Measurements from ENCODE around the gene AGGF1. TPM values are rescaled to one million over a fixed set of nuclear protein-coding genes. Genes with fewer than 3 reads are reported as not detected.

The AGGF1 gene
- total RNA-seq, 4 donors from 2014 or later: 12.0 to 20.1 (median 16.4) TPM

DNA sequence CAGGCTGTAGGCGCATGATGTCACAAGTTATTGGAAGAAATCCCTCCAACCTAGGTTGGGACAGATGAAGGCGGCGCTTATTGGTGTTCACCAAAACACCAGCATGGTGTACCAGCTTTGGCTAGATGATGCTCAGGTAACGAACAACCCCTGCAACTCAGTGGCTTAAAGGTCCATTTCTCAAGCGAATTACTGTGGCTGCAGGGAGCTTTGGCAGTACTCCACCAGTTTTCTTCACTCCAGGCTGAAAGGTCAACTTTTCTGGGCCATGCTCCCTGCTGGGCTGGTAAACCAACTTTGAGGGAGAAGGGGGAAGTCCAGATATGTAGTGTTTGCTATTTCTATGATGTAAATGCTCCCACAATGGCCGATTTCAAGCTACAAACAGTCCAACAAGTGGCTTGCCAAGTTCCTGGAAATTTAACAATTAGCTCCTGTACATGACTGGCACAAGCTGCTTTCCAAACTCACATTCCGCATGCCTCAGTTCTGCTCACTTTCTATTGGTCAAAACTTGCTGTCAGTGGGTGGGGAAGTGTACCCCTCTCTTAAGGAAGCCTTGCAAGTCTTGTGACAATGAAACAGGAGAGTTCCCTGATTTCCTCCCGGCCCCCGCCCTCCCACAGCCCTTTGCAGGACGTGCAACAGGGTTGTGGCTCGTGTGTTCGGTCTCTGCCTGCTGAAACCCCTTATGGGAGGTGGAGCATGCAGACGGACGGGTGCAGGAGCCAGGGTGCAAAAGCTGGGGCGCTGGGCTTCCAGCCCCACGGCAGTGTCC, 57.5 kb downstream of the AGGF1 start:
- Histone ChIP-seq H3K36me3 (peaks cover 0 to 4% (median 0%) of the 10 kb centered on the region in 3 donors), H3K27ac (peak overlapping the region in 3 of 4 donors; percentile 85 to 94 (median 91)), H3K9me3 (no peaks in the 10 kb centered on the region), H3K4me1 (peaks cover 8 to 25% (median 12%) of the 10 kb centered on the region in 3 donors), H3K4me3 (peak overlapping the region; percentile 74 to 94 (median 78)), H3K27me3 (no peaks in the 10 kb centered on the region)
- WGBS, 2 donors: 6 to 16% methylated on average over 4 to 5 of the region's 16 CpGs
- no peak for TF ChIP-seq POLR2A (IDR thresholded peaks at IDR 0.05)
- TF ChIP-seq, protein P1, sequence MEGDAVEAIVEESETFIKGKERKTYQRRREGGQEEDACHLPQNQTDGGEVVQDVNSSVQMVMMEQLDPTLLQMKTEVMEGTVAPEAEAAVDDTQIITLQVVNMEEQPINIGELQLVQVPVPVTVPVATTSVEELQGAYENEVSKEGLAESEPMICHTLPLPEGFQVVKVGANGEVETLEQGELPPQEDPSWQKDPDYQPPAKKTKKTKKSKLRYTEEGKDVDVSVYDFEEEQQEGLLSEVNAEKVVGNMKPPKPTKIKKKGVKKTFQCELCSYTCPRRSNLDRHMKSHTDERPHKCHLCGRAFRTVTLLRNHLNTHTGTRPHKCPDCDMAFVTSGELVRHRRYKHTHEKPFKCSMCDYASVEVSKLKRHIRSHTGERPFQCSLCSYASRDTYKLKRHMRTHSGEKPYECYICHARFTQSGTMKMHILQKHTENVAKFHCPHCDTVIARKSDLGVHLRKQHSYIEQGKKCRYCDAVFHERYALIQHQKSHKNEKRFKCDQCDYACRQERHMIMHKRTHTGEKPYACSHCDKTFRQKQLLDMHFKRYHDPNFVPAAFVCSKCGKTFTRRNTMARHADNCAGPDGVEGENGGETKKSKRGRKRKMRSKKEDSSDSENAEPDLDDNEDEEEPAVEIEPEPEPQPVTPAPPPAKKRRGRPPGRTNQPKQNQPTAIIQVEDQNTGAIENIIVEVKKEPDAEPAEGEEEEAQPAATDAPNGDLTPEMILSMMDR (IDR thresholded peaks at IDR 0.05): no peak
- no peak for DNase-seq
- intact Hi-C loops (cut with DNase I): no loop called here

DNA sequence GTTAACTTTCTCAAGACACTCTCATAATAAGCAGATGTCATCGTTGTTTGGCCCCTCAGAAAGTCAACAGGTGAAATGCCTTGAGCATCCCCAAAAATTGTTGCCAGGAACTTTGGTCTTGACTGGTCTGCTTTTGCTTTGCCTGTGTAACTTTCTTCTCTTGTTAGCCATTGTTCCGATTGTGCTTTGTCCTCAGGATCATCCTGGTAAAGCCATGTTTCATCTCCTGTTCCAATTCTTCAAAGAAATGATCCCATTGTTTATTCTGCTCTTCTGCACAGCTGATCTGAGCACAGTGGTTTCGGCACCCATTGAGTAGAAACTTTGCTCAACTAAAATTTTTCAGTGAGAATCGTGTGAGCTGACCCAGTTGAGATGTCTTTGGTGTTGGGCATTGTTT, 65.0 kb downstream of the AGGF1 start:
- no peak for TF ChIP-seq POLR2A (IDR thresholded peaks at IDR 0.05)
- TF ChIP-seq, protein P1 (IDR thresholded peaks at IDR 0.05): no peak
- Histone ChIP-seq H3K27me3 (no peaks in the 10 kb centered on the region), H3K36me3 (no peaks in the 10 kb centered on the region), H3K9me3 (no peaks in the 10 kb centered on the region), H3K4me1 (no peaks in the 10 kb centered on the region), H3K27ac (no peak overlapping the region), H3K4me3 (no peak overlapping the region)
- WGBS, 2 donors: 78 to 88% methylated on average over 4 of the region's 4 CpGs
- no peak for DNase-seq
- intact Hi-C loops (cut with DNase I): no loop called here

DNA sequence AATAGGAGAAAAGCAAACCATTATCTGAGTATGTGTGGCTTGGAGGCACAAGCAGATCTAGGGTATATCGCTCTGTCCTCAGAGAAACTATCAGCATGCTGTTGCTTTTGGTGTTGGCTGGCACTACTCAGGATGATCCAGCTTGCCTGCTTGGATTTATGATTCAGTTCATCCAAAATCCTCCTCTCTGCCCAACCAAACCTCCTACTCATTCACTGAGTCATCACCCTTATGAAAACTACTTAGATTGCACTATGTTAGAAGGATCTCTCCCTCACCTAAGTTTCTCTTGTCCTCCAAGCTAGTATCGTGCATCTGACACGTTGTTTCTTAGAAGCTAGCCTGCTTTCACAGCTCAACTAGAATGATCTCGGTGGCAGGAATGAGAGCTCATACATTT, 71.1 kb downstream of the AGGF1 start:
- WGBS, 2 donors: 59 to 63% methylated on average over 4 of the region's 4 CpGs
- no peak for TF ChIP-seq POLR2A (IDR thresholded peaks at IDR 0.05)
- TF ChIP-seq, protein P1 (IDR thresholded peaks at IDR 0.05): no peak
- Histone ChIP-seq H3K4me3 (no peak overlapping the region), H3K9me3 (no peaks in the 10 kb centered on the region), H3K36me3 (no peaks in the 10 kb centered on the region), H3K27me3 (no peaks in the 10 kb centered on the region), H3K27ac (no peak overlapping the region), H3K4me1 (peaks cover 0 to 4% (median 0%) of the 10 kb centered on the region in 3 donors)
- no peak for DNase-seq
- intact Hi-C loops (cut with DNase I): no loop called here

DNA sequence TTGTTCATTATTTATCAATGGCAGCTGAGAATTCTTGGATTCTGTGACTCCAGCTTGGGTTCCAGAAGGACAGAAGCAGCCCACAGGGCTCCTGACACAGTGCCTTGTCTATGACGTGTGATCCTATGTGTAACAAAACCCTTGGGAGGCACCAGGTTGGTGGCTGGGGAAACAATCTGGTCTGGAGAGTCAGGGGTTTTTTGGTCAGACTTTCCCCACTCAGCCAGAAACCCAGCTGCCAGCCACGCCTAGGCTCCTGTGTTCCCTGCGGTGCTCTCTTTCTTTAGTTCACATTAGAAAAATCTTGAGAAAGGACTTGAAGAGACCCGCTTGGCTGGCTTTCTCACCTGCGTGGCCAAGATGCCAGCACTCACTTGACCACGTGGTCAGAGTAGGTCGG, 72.3 kb downstream of the AGGF1 start:
- 70 to 85% methylated on average over 4 to 7 of the region's 7 CpGs for WGBS, 2 donors
- intact Hi-C loops (cut with DNase I): no loop called here
- H3K27ac ChIP-seq: no peak overlapping the region
- H3K27me3 ChIP-seq: no peaks in the 10 kb centered on the region
- no peaks in the 10 kb centered on the region for H3K9me3 ChIP-seq
- no peak overlapping the region for H3K4me3 ChIP-seq
- TF ChIP-seq, protein P1 (IDR thresholded peaks at IDR 0.05): no peak
- no peak for TF ChIP-seq POLR2A (IDR thresholded peaks at IDR 0.05)
- H3K36me3 ChIP-seq: no peaks in the 10 kb centered on the region
- peaks cover 0 to 4% (median 0%) of the 10 kb centered on the region in 3 donors for H3K4me1 ChIP-seq
- DNase-seq: no peak

DNA sequence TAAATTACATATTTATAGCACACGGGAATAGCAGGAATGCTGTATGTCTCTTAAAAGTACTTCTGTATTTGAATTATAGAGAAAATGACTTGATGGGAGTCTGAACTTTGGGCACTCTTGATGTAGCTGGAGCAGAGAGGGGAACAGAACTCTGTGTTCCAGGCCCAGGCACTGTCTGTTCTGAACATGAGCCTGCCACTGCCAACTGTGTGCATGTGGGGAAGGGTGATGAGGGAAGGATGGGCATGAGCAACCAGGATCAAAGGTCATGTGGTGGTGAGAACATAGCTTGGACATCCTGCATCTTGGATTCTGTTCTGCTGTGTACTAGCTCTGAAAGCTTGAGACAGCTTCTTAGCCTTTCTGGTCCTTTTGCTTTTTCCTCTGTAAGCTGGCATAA, 73.3 kb downstream of the AGGF1 start:
- WGBS, 2 donors: 85 to 94% methylated on average over 1 of the region's 1 CpG
- intact Hi-C loops (cut with DNase I): no loop called here
- Histone ChIP-seq H3K4me1 (peaks cover 0 to 4% (median 0%) of the 10 kb centered on the region in 3 donors), H3K27ac (no peak overlapping the region), H3K36me3 (no peaks in the 10 kb centered on the region), H3K4me3 (no peak overlapping the region), H3K9me3 (no peaks in the 10 kb centered on the region), H3K27me3 (no peaks in the 10 kb centered on the region)
- TF ChIP-seq POLR2A (IDR thresholded peaks at IDR 0.05): no peak
- TF ChIP-seq, protein P1 (IDR thresholded peaks at IDR 0.05): no peak
- no peak for DNase-seq
